Prostate gland (tissue), 2 donors: Measurements from ENCODE around the gene LSM2. TPM values are rescaled to one million over a fixed set of nuclear protein-coding genes. Genes with fewer than 3 reads are reported as not detected.
A peak's percentile ranks its signal among the peaks of the same experiment; 100 is the strongest.

Source experiments
- DNase-seq: peaks from one replicate; pipeline ENCODE4 v3.0.0-alpha.2; 2019; ENCODE audit warnings: low spot score
- H3K27ac ChIP-seq, 2 donors: fragments of 200-600 bp; sonication (generic); 2 replicates each; pipeline ENCODE4 v1.5.1; 2017 to 2019
- H3K27me3 ChIP-seq: fragments of 200-600 bp; sonication (generic); replicated peaks from 2 replicates; pipeline ENCODE4 v1.5.1; 2019; ENCODE audit not compliant: insufficient read depth
- H3K36me3 ChIP-seq, 2 donors: fragments of 200-600 bp; sonication (generic); 1 replicate in 1 of 2; 2 replicates in 1 of 2; pipeline versions ENCODE4 v1.5.1 to v1.8.1; 2017 to 2019
- H3K4me1 ChIP-seq: fragments of 200-600 bp; sonication (generic); replicated peaks from 2 replicates; pipeline ENCODE4 v1.5.1; 2019
- H3K4me3 ChIP-seq, 2 donors: fragments of 200-600 bp; sonication (generic); 2 replicates each; pipeline ENCODE4 v1.5.1; 2017 to 2019
- H3K9me3 ChIP-seq: fragments of 200-600 bp; sonication (generic); 2 replicates; pipeline ENCODE4 v1.5.1; 2017
- POLR2A ChIP-seq: fragments of 450-650 bp; IDR thresholded peaks from one replicate; pipeline ENCODE4 v1.6.1; 2016; ENCODE audit warnings: antibody characterized with exemption, mild to moderate bottlenecking
- POLR2AphosphoS5 ChIP-seq: sonication (generic); formaldehyde crosslinking; IDR thresholded peaks from one replicate; pipeline ENCODE4 v1.6.1; 2017; ENCODE audit warnings: antibody characterized with exemption
- WGBS: methylation state at CpG from one replicate; pipeline ENCODE4 v1.1.5; 2018; 5-methylcytosine and 5-hydroxymethylcytosine counted together
- intact Hi-C: fragments of 100-400 bp; cut with DNase I; formaldehyde crosslinking; loops from one replicate; pipeline ENCODE4 v1.14.2; 2022
- total RNA-seq, 2 donors: library from RNA; depleted of rRNA; stranded (reverse); fragments of >200 nt; gene quantifications; one replicate each; pipeline ENCODE4 v1.1.0, GENCODE V29; 2016
- TF ChIP-seq, protein P1 (sequence below), 4 experiments: fragments of 200-600 bp in 2 of 4; fragments of 450-650 bp in 2 of 4; sonication (generic) in 2 of 4; IDR thresholded peaks; 1 replicate in 3 of 4; 2 replicates in 1 of 4; pipeline ENCODE4 v1.5.1; 2016 to 2019; ENCODE audit warnings: antibody characterized with exemption in 4 of 4, mild to moderate bottlenecking in 2 of 4, moderate library complexity in 2 of 4

LSM2 gene
- total RNA-seq, 2 donors from 2014 or later, result 51.9 to 52.5 TPM

DNA sequence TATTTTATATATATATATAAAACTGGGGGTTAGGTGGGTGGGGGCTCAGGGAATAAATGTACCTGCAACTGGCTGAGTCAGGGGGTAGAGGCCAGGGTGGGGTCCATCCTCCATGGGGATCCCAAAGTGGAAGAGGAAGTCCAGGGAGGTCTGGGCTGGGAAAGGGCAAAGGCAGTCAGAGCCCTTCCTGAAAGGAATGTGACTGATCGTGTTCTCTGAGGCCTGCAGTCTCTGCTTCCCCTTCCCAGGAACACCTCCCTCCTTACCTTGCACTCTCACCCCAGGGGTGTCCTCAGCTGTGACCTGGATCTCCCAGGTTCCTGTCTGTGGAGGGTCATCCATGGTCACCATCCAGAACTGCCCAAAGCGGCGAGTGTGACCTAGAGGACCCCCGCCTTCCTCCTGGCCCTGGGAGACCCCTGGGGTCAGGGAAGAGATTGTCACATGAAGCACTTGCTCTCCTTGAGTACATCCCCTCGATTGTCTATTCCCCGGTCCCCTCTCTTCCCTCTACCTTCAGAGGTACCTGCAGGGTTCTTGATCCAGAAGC is 39.6 kb downstream of the LSM2 start:
- H3K4me1 ChIP-seq, result no peaks in the 10 kb centered on the region
- H3K9me3 ChIP-seq, result no peaks in the 10 kb centered on the region
- WGBS, result 83% methylated on average over 6 of the region's 6 CpGs
- H3K4me3 ChIP-seq, result no peak overlapping the region
- no peaks in the 10 kb centered on the region for H3K27me3 ChIP-seq
- DNase-seq, result no peak
- TF ChIP-seq POLR2A (no peak), POLR2AphosphoS5 (no peak)
- TF ChIP-seq, protein P1, sequence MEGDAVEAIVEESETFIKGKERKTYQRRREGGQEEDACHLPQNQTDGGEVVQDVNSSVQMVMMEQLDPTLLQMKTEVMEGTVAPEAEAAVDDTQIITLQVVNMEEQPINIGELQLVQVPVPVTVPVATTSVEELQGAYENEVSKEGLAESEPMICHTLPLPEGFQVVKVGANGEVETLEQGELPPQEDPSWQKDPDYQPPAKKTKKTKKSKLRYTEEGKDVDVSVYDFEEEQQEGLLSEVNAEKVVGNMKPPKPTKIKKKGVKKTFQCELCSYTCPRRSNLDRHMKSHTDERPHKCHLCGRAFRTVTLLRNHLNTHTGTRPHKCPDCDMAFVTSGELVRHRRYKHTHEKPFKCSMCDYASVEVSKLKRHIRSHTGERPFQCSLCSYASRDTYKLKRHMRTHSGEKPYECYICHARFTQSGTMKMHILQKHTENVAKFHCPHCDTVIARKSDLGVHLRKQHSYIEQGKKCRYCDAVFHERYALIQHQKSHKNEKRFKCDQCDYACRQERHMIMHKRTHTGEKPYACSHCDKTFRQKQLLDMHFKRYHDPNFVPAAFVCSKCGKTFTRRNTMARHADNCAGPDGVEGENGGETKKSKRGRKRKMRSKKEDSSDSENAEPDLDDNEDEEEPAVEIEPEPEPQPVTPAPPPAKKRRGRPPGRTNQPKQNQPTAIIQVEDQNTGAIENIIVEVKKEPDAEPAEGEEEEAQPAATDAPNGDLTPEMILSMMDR (IDR thresholded peaks at IDR 0.05), result no peak
- H3K36me3 ChIP-seq, result no peaks in the 10 kb centered on the region
- intact Hi-C loops, result no loop called here
- H3K27ac ChIP-seq, result no peak overlapping the region

GRCh38 chr6:31765910-31766794 is 40.6 kb downstream of the LSM2 start:
- intact Hi-C loops, result no loop called here
- TF ChIP-seq POLR2A (no peak), POLR2AphosphoS5 (no peak)
- TF ChIP-seq, protein P1 (IDR thresholded peaks at IDR 0.05), result no peak
- DNase-seq, result no peak
- no peaks in the 10 kb centered on the region for H3K4me1 ChIP-seq
- H3K27me3 ChIP-seq, result no peaks in the 10 kb centered on the region
- no peaks in the 10 kb centered on the region for H3K9me3 ChIP-seq
- peak overlapping the region in 1 of 2 donors; percentile 15 for H3K4me3 ChIP-seq
- WGBS, result 37% methylated on average over 42 of the region's 42 CpGs
- H3K27ac ChIP-seq, result no peak overlapping the region
- no peaks in the 10 kb centered on the region for H3K36me3 ChIP-seq

- H3K9me3 ChIP-seq, result no peaks in the 10 kb centered on the region
- DNase-seq, result no peak
- no peak for TF ChIP-seq POLR2AphosphoS5
- TF ChIP-seq, protein P1 (IDR thresholded peaks at IDR 0.05), result no peak
- no peaks in the 10 kb centered on the region for H3K36me3 ChIP-seq
- H3K27me3 ChIP-seq, result no peaks in the 10 kb centered on the region
- intact Hi-C loops, result no loop called here
- no peak overlapping the region for H3K4me3 ChIP-seq
- H3K27ac ChIP-seq, result no peak overlapping the region
- WGBS, result 93% methylated on average over 9 of the region's 9 CpGs
- no peaks in the 10 kb centered on the region for H3K4me1 ChIP-seq
These were observed 41.2 kb downstream of the LSM2 start for GRCh38 chr6:31765559-31765909.

DNA sequence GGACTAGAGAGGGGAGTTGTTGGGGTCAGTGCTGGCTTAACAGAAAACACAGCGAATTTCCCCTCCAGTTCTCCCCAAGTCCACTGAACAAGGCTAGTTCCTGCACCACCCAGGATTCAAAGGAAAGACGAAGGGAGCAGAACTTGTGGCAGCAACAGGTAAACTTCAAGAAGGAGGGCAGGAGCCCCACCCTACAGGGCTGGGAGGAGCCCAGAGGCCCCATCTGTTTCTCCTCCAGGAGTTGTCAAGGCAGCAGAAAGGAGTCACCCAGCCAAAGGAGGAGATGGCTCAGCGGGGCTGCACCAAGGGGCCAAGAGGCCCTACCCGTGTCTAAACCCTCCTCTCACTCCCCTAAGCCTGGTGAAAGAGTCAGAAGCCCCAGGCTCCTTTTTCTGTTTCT is 42.6 kb downstream of the LSM2 start:
- no peak for DNase-seq
- no peaks in the 10 kb centered on the region for H3K9me3 ChIP-seq
- no peaks in the 10 kb centered on the region for H3K36me3 ChIP-seq
- no peaks in the 10 kb centered on the region for H3K4me1 ChIP-seq
- H3K27me3 ChIP-seq, result no peaks in the 10 kb centered on the region
- intact Hi-C loops, result no loop called here
- WGBS, result 90% methylated on average over 4 of the region's 4 CpGs
- no peak overlapping the region for H3K27ac ChIP-seq
- TF ChIP-seq POLR2A, result no peak
- TF ChIP-seq POLR2AphosphoS5, result no peak
- TF ChIP-seq, protein P1 (IDR thresholded peaks at IDR 0.05), result no peak
- no peak overlapping the region for H3K4me3 ChIP-seq

DNA sequence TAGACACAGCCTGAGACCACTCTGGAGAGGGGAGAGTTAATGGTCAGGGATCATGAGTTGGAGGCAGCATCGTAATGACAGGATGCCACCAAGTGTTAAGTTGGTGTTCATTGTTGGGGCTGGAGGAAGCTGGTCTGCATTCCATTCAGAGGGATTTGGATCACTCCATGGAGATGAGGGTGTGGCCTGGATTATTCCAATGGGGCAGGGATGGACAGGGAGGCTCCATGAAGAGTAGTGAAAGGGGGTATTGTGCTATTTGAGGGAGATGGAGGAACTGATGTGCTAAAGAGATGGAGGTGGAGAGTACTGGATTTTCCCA is 43.2 kb downstream of the LSM2 start:
- Histone ChIP-seq H3K27me3 (no peaks in the 10 kb centered on the region), H3K4me1 (no peaks in the 10 kb centered on the region), H3K36me3 (no peaks in the 10 kb centered on the region), H3K27ac (no peak overlapping the region), H3K9me3 (no peaks in the 10 kb centered on the region), H3K4me3 (no peak overlapping the region)
- 20% methylated on average over 1 of the region's 1 CpG for WGBS
- DNase-seq, result no peak
- intact Hi-C loops, result no loop called here
- TF ChIP-seq, protein P1 (IDR thresholded peaks at IDR 0.05), result no peak
- TF ChIP-seq POLR2AphosphoS5 (no peak), POLR2A (no peak)
